22Rv1 (cell line): ENCODE results near the gene UFC1.

Source experiments
- ZFX ChIP-seq: fragments of 450-650 bp; IDR thresholded peaks from 2 replicates; pipeline ENCODE4 v1.6.1; 2017; ENCODE audit warnings: antibody characterized with exemption, borderline replicate concordance
- TF ChIP-seq, protein P1 (sequence below): fragments of 450-650 bp; IDR thresholded peaks from 2 replicates; pipeline ENCODE4 v1.5.1; 2017; ENCODE audit warnings: mild to moderate bottlenecking

DNA sequence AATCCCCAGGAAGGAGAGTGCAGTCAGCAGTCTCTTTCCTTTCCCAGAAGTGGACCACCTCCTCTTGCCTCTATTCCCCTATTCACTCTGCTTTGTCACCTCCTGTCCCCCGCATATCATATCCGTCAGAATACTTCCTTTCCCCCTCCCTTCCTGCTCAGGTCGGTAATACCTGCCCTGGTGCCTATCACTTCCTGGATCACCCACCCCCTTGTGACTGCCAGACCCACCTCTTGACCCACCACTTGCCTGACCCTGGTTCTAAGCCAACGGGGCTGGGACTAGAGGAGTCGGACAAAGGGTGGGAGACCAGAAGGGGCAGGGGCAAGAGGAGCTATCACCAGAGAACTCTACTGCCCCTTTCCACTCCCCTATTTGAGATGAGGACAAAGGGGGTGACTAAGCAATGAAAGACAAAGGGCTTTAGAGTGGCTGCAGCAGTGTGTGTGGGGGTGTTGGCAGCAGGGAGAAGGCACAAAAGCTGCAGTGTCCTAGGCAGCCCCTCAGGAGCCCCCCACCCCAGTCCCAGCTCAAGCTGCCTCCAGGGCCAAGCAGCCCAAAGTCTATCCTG lies 46.7 kb downstream of the UFC1 start:
- TF ChIP-seq, protein P1, sequence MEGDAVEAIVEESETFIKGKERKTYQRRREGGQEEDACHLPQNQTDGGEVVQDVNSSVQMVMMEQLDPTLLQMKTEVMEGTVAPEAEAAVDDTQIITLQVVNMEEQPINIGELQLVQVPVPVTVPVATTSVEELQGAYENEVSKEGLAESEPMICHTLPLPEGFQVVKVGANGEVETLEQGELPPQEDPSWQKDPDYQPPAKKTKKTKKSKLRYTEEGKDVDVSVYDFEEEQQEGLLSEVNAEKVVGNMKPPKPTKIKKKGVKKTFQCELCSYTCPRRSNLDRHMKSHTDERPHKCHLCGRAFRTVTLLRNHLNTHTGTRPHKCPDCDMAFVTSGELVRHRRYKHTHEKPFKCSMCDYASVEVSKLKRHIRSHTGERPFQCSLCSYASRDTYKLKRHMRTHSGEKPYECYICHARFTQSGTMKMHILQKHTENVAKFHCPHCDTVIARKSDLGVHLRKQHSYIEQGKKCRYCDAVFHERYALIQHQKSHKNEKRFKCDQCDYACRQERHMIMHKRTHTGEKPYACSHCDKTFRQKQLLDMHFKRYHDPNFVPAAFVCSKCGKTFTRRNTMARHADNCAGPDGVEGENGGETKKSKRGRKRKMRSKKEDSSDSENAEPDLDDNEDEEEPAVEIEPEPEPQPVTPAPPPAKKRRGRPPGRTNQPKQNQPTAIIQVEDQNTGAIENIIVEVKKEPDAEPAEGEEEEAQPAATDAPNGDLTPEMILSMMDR = no peak
- no peak for TF ChIP-seq ZFX
